ENCODE measurements around the gene MAN2A2.
"Not testable (repeated sequence)": the region's sequence is repeated elsewhere in the genome, so short reads cannot be mapped to it uniquely, and the experiment has no call there.

Gene MAN2A2

GRCh38 chr15:90903733-90904536, 833 bp downstream of the MAN2A2 start:
- peak; percentile 20 for DNase-seq (ENCODE audit: low read depth, low spot score)

GRCh38 chr15:90904746-90905145, 1.6 kb downstream of the MAN2A2 start:
- DNase-seq (ENCODE audit: low read depth, low spot score) = no peak

- no peak for DNase-seq (ENCODE audit: low read depth, low spot score)
These were observed 2.4 kb downstream of the MAN2A2 start for GRCh38 chr15:90905306-90906180.

- DNase-seq (ENCODE audit: low read depth, low spot score) = no peak
These were observed 3.2 kb downstream of the MAN2A2 start for GRCh38 chr15:90906181-90906849.

GRCh38 chr15:90907051-90907660, 4.1 kb downstream of the MAN2A2 start:
- DNase-seq (ENCODE audit: low read depth, low spot score) = no peak

- DNase-seq (ENCODE audit: low read depth, low spot score) = no peak
These were observed 4.9 kb downstream of the MAN2A2 start for GRCh38 chr15:90907838-90908507.

- DNase-seq (ENCODE audit: low read depth, low spot score) = not testable (repeated sequence)
These were observed 6.3 kb downstream of the MAN2A2 start for GRCh38 chr15:90909449-90909848.

GRCh38 chr15:90909976-90910375, 6.9 kb downstream of the MAN2A2 start:
- DNase-seq (ENCODE audit: low read depth, low spot score) = no peak

- no peak for DNase-seq (ENCODE audit: low read depth, low spot score)
These were observed 7.6 kb downstream of the MAN2A2 start for GRCh38 chr15:90910441-90911301.

- DNase-seq (ENCODE audit: low read depth, low spot score) = no peak
These were observed 8.2 kb downstream of the MAN2A2 start for GRCh38 chr15:90911302-90911623.

GRCh38 chr15:90911906-90912769, 9.0 kb downstream of the MAN2A2 start:
- no peak for DNase-seq (ENCODE audit: low read depth, low spot score)

GRCh38 chr15:90912770-90913075, 9.6 kb downstream of the MAN2A2 start:
- DNase-seq (ENCODE audit: low read depth, low spot score) = no peak

- no peak for DNase-seq (ENCODE audit: low read depth, low spot score)
These were observed 10.4 kb downstream of the MAN2A2 start for GRCh38 chr15:90913398-90913944.

GRCh38 chr15:90914305-90915080, 11.4 kb downstream of the MAN2A2 start:
- no peak for DNase-seq (ENCODE audit: low read depth, low spot score)

- no peak for DNase-seq (ENCODE audit: low read depth, low spot score)
These were observed 12.2 kb downstream of the MAN2A2 start for GRCh38 chr15:90915216-90915807.

- no peak for DNase-seq (ENCODE audit: low read depth, low spot score)
These were observed 12.8 kb downstream of the MAN2A2 start for GRCh38 chr15:90915808-90916440.

GRCh38 chr15:90916461-90916860, 13.4 kb downstream of the MAN2A2 start:
- no peak for DNase-seq (ENCODE audit: low read depth, low spot score)

- DNase-seq (ENCODE audit: low read depth, low spot score) = no peak
These were observed 14.5 kb downstream of the MAN2A2 start for GRCh38 chr15:90917569-90917968.

Data from astrocyte of the hippocampus (primary cell).